WTC11 (cell line): ENCODE data around the gene TBCEL. TPM values are rescaled to one million over a fixed set of nuclear protein-coding genes. Genes with fewer than 3 reads are reported as not detected.

Experiments used
- ATAC-seq: fragments of 200-7000 bp; cut with Tn5 transposase; 2 replicates; pipeline ENCODE4 v1.10.0; 2021; ENCODE audit warnings: mild to moderate bottlenecking, moderate library complexity
- CTCF ChIA-PET: fragments of 300-600 bp; sonication (Branson Sonifier 250); formaldehyde crosslinking; loops from one replicate; lab custom pipeline; 2021; ENCODE audit warnings: antibody characterized with exemption; lab: Charles Lee
- POLR2A ChIA-PET: fragments of 350-600 bp; sonication (Branson Sonifier 250); formaldehyde crosslinking; loops from one replicate; lab custom pipeline; 2021; ENCODE audit warnings: antibody characterized with exemption; lab: Charles Lee
- DNase-seq: peaks from one replicate; pipeline ENCODE4 v3.0.0; 2021; ENCODE audit warnings: low spot score
- H3K27ac Mint-ChIP-seq: 2 replicates; pipeline ENCODE4 v1.8.0; 2021; ENCODE audit warnings: mixed read lengths
- H3K27me3 Mint-ChIP-seq: 2 replicates; pipeline ENCODE4 v1.8.0; 2021; ENCODE audit warnings: low read depth, mild to moderate bottlenecking, moderate library complexity, mixed read lengths
- H3K36me3 Mint-ChIP-seq: 2 replicates; pipeline ENCODE4 v1.8.0; 2021; ENCODE audit warnings: mixed read lengths
- H3K4me1 Mint-ChIP-seq: 2 replicates; pipeline ENCODE4 v1.8.0; 2022; ENCODE audit warnings: mixed read lengths
- H3K4me3 Mint-ChIP-seq: 2 replicates; pipeline ENCODE4 v1.8.0; 2021; ENCODE audit warnings: mild to moderate bottlenecking, moderate library complexity, mixed read lengths
- H3K9me3 Mint-ChIP-seq: 2 replicates; pipeline ENCODE4 v1.8.0; 2021; ENCODE audit warnings: mixed read lengths
- AFF4 ChIP-seq: sonication (generic); formaldehyde crosslinking; IDR thresholded peaks from 2 replicates; pipeline ENCODE4 v1.8.1; 2023; ENCODE audit warnings: mild to moderate bottlenecking, missing genetic modification reagents, borderline replicate concordance
- AR ChIP-seq: fragments of 250-450 bp; sonication (Bioruptor Pico); IDR thresholded peaks from 2 replicates; pipeline ENCODE4 v1.9.0; 2021; ENCODE audit warnings: mild to moderate bottlenecking
- CBFB ChIP-seq: sonication (generic); formaldehyde crosslinking; IDR thresholded peaks from 2 replicates; pipeline ENCODE4 v1.8.1; 2022; ENCODE audit warnings: mild to moderate bottlenecking, low read depth, missing genetic modification reagents
- E2F5 ChIP-seq: sonication (generic); formaldehyde crosslinking; IDR thresholded peaks from 2 replicates; pipeline ENCODE4 v1.8.1; 2022; ENCODE audit warnings: mild to moderate bottlenecking, moderate library complexity, missing genetic modification reagents
- ELF4 ChIP-seq: sonication (generic); formaldehyde crosslinking; IDR thresholded peaks from 2 replicates; pipeline ENCODE4 v1.8.1; 2022; ENCODE audit warnings: low read depth, mild to moderate bottlenecking, moderate library complexity, missing genetic modification reagents
- ERG ChIP-seq: fragments of 250-450 bp; sonication (Bioruptor Pico); IDR thresholded peaks from 2 replicates; pipeline ENCODE4 v1.8.0; 2021; ENCODE audit warnings: mild to moderate bottlenecking
- FOXK1 ChIP-seq: sonication (generic); formaldehyde crosslinking; IDR thresholded peaks from 2 replicates; pipeline ENCODE4 v1.8.0; 2022; ENCODE audit warnings: mild to moderate bottlenecking, moderate library complexity, missing genetic modification reagents
- FOXP1 ChIP-seq: sonication (generic); formaldehyde crosslinking; IDR thresholded peaks from 2 replicates; pipeline ENCODE4 v1.8.0; 2022; ENCODE audit warnings: missing genetic modification reagents, mild to moderate bottlenecking, moderate library complexity, borderline replicate concordance
- GTF2I ChIP-seq: fragments of 250-450 bp; sonication (Bioruptor Pico); conservative IDR thresholded peaks from 2 replicates; pipeline ENCODE4 v1.4.0; 2021; ENCODE audit warnings: mild to moderate bottlenecking
- NFE2L1 ChIP-seq: sonication (generic); formaldehyde crosslinking; IDR thresholded peaks from 2 replicates; pipeline ENCODE4 v1.8.1; 2023; ENCODE audit warnings: missing genetic modification reagents
- ZNF263 ChIP-seq: sonication (generic); formaldehyde crosslinking; IDR thresholded peaks from 2 replicates; pipeline ENCODE4 v1.8.1; 2022; ENCODE audit warnings: low read depth, mild to moderate bottlenecking, moderate library complexity, missing genetic modification reagents
- ZNF416 ChIP-seq: fragments of 250-450 bp; sonication (Bioruptor Pico); IDR thresholded peaks from 2 replicates; pipeline ENCODE4 v1.9.0; 2021; ENCODE audit warnings: mild to moderate bottlenecking, inconsistent platforms
- ZNF423 ChIP-seq: fragments of 250-450 bp; sonication (Bioruptor Pico); IDR thresholded peaks from 2 replicates; pipeline ENCODE4 v2.1.2; 2022; ENCODE audit warnings: mild to moderate bottlenecking, moderate library complexity
- ZNF512 ChIP-seq: sonication (generic); formaldehyde crosslinking; IDR thresholded peaks from 2 replicates; pipeline ENCODE4 v1.8.1; 2022; ENCODE audit warnings: missing genetic modification reagents, borderline replicate concordance
- ZNF671 ChIP-seq: fragments of 250-450 bp; sonication (Bioruptor Pico); IDR thresholded peaks from 2 replicates; pipeline ENCODE4 v1.8.0; 2021; ENCODE audit warnings: mild to moderate bottlenecking
- total RNA-seq: library from RNA; stranded (reverse); gene quantifications from 3 replicates; pipeline ENCODE4 v1.2.3, GENCODE V29; 2021

The TBCEL gene
- total RNA-seq, 1 experiment from 2014 or later = 9.5 TPM

- TF ChIP-seq AR (CRISPR knock-in tag) = no peak
- TF ChIP-seq FOXK1 (CRISPR knock-in tag) = no peak
- no peak for TF ChIP-seq AFF4
- no peak for TF ChIP-seq ERG
- no peak for TF ChIP-seq ELF4 (CRISPR knock-in tag)
- TF ChIP-seq CBFB (CRISPR knock-in tag) = no peak
- TF ChIP-seq ZNF512 (CRISPR knock-in tag) = no peak
- no peak for TF ChIP-seq ZNF671 (CRISPR knock-in tag)
- TF ChIP-seq ZNF423 = no peak
- TF ChIP-seq E2F5 (CRISPR knock-in tag) = no peak
- no peak for TF ChIP-seq FOXP1 (CRISPR knock-in tag)
These were observed 110.9 kb downstream of the TBCEL start (continued) for GRCh38 chr11:121134741-121135312.

GRCh38 chr11:121137005-121137404 lies 113.1 kb downstream of the TBCEL start:
- CTCF ChIA-PET = no interaction called here
- TF ChIP-seq GTF2I (CRISPR knock-in tag) (no peak), ZNF416 (CRISPR knock-in tag) (no peak), NFE2L1 (CRISPR knock-in tag) (no peak), ERG (no peak), ZNF263 (CRISPR knock-in tag) (no peak), ZNF671 (CRISPR knock-in tag) (no peak)

More at GRCh38 chr11:121137005-121137404, 113.1 kb downstream of the TBCEL start:
- DNase-seq (no peak), ATAC-seq (no peak)
- Mint-ChIP-seq H3K27ac (no peak overlapping the region), H3K9me3 (no peaks in the 10 kb centered on the region), H3K4me3 (no peak overlapping the region), H3K27me3 (no peaks in the 10 kb centered on the region), H3K36me3 (no peaks in the 10 kb centered on the region), H3K4me1 (no peaks in the 10 kb centered on the region)
- POLR2A ChIA-PET = no interaction called here
